H1 (cell line): ENCODE results near the gene KIAA1328. TPM values are rescaled to one million over a fixed set of nuclear protein-coding genes. Genes with fewer than 3 reads are reported as not detected.

Experiments
- CTCF ChIA-PET: fragments of 300-600 bp; sonication (Branson Sonifier 250); formaldehyde crosslinking; loops from one replicate; lab custom pipeline; 2021; ENCODE audit not compliant: partially characterized antibody; lab: Charles Lee
- POLR2A ChIA-PET: fragments of 300-600 bp; sonication (Branson Sonifier 250); formaldehyde crosslinking; loops from one replicate; lab custom pipeline; 2021; ENCODE audit warnings: inconsistent platforms; ENCODE audit not compliant: partially characterized antibody; lab: Charles Lee
- DNase-seq, 2 experiments: peaks; one replicate each; pipeline versions ENCODE4 v3.0.0 to v3.0.0-alpha.2; 2010 to 2022; ENCODE audit warnings: low spot score in 2 of 2, low read depth in 1 of 2, mixed read lengths in 1 of 2
- FAIRE-seq: peaks from 2 replicates; lab custom pipeline; 2011; peaks lifted over from hg19 to GRCh38; lab: Jason Lieb, UNC
- H2AFZ ChIP-seq: 2 replicates; pipeline ENCODE4 v1.8.1; 2012; ENCODE audit warnings: low read length, inconsistent platforms
- H2AK5ac ChIP-seq: 2 replicates; pipeline ENCODE4 v1.6.1; 2013; ENCODE audit warnings: low read depth, low read length
- H2BK120ac ChIP-seq: replicated peaks from 2 replicates; pipeline ENCODE3; 2013; ENCODE audit warnings: low read depth, low read length, inconsistent platforms
- H2BK12ac ChIP-seq: 2 replicates; pipeline ENCODE4 v1.6.1; 2013; ENCODE audit warnings: low read depth, low read length
- H2BK15ac ChIP-seq: 2 replicates; pipeline ENCODE4 v1.6.1; 2013; ENCODE audit warnings: low read length
- H2BK20ac ChIP-seq: 2 replicates; pipeline ENCODE4 v1.6.1; 2013; ENCODE audit warnings: low read length
- H2BK5ac ChIP-seq: 2 replicates; pipeline ENCODE4 v1.6.1; 2013; ENCODE audit warnings: low read depth, low read length
- H3K14ac ChIP-seq: 2 replicates; pipeline ENCODE4 v1.6.1; 2013; ENCODE audit warnings: inconsistent platforms; ENCODE audit not compliant: insufficient read length
- H3K18ac ChIP-seq: 2 replicates; pipeline ENCODE4 v1.6.1; 2013; ENCODE audit warnings: low read length; ENCODE audit errors: extremely low read depth
- H3K23ac ChIP-seq: 2 replicates; pipeline ENCODE4 v1.6.1; 2013; ENCODE audit warnings: inconsistent platforms; ENCODE audit not compliant: insufficient read length
- H3K23me2 ChIP-seq: 2 replicates; pipeline ENCODE4 v1.6.1; 2013; ENCODE audit warnings: low read depth, low read length
- H3K27ac ChIP-seq: 2 replicates; pipeline ENCODE4 v1.6.1; 2011; ENCODE audit warnings: low read depth, low read length, inconsistent platforms
- H3K27me3 ChIP-seq, 4 experiments: replicated peaks in 1 of 4; 1 replicate in 1 of 4; 2 replicates in 3 of 4; pipeline versions ENCODE4 v1.6.1 to v1.8.1; 2011 to 2013; ENCODE audit warnings: low read length in 3 of 4, mild to moderate bottlenecking in 3 of 4, inconsistent platforms in 2 of 4, mixed read lengths in 2 of 4, moderate library complexity in 1 of 4; ENCODE audit not compliant: control insufficient read depth in 3 of 4, insufficient read depth in 3 of 4; ENCODE audit errors: extremely low read depth in 1 of 4
- H3K36me3 ChIP-seq, 4 experiments: 2 replicates each; pipeline versions ENCODE4 v1.6.1 to v1.8.1; 2011 to 2013; ENCODE audit warnings: mild to moderate bottlenecking in 4 of 4, low read length in 3 of 4, moderate library complexity in 2 of 4, control low read depth in 1 of 4, inconsistent platforms in 1 of 4; ENCODE audit not compliant: insufficient read depth in 4 of 4, control insufficient read depth in 2 of 4
- H3K4ac ChIP-seq: replicated peaks from 2 replicates; pipeline ENCODE3; 2013; ENCODE audit warnings: low read length, low read depth, mixed read lengths, inconsistent platforms; ENCODE audit not compliant: insufficient read length
- H3K4me1 ChIP-seq, 4 experiments: replicated peaks in 1 of 4; 1 replicate in 1 of 4; 2 replicates in 3 of 4; pipeline versions ENCODE4 v1.6.1 to v1.8.1; 2011 to 2013; ENCODE audit warnings: low read length in 3 of 4, inconsistent platforms in 2 of 4, mixed read lengths in 1 of 4; ENCODE audit not compliant: insufficient read depth in 4 of 4, control insufficient read depth in 3 of 4
- H3K4me2 ChIP-seq, 2 experiments: 2 replicates each; pipeline versions ENCODE4 v1.6.1 to v1.8.1; 2011 to 2013; ENCODE audit warnings: low read depth in 2 of 2, low read length in 2 of 2, control low read depth in 1 of 2, inconsistent platforms in 1 of 2, mild to moderate bottlenecking in 1 of 2; ENCODE audit not compliant: insufficient read depth in 1 of 2
- H3K4me3 ChIP-seq, 4 experiments: fragments of 200-600, 300-600 bp in 1 of 4; sonication (generic), shearing (Covaris generic), sonication (Bioruptor Twin) in 1 of 4; 2 replicates each; pipeline versions ENCODE4 v1.5.1 to v1.8.1; 2011 to 2016; ENCODE audit warnings: low read length in 4 of 4, low read depth in 3 of 4, control low read depth in 2 of 4, inconsistent platforms in 2 of 4, mild to moderate bottlenecking in 2 of 4, mixed read lengths in 1 of 4, moderate library complexity in 1 of 4; ENCODE audit not compliant: insufficient read depth in 2 of 4; ENCODE audit errors: extremely low read depth in 1 of 4
- H3K56ac ChIP-seq: replicated peaks from 2 replicates; pipeline ENCODE3; 2013; ENCODE audit warnings: low read depth, mild to moderate bottlenecking, mixed read lengths, low read length, inconsistent platforms; ENCODE audit not compliant: insufficient read length
- H3K79me1 ChIP-seq: 2 replicates; pipeline ENCODE4 v1.6.1; 2013; ENCODE audit warnings: low read depth, low read length, control low read depth
- H3K79me2 ChIP-seq, 2 experiments: 2 replicates each; pipeline versions ENCODE4 v1.6.1 to v1.8.1; 2012 to 2013; ENCODE audit warnings: low read length in 2 of 2, mild to moderate bottlenecking in 2 of 2, inconsistent platforms in 1 of 2; ENCODE audit not compliant: insufficient read depth in 2 of 2, control insufficient read depth in 1 of 2
- H3K9ac ChIP-seq, 4 experiments: replicated peaks in 1 of 4; 1 replicate in 1 of 4; 2 replicates in 3 of 4; pipeline versions ENCODE4 v1.6.1 to v1.8.1; 2011 to 2013; ENCODE audit warnings: low read depth in 3 of 4, low read length in 3 of 4, control low read depth in 2 of 4, mild to moderate bottlenecking in 2 of 4, moderate library complexity in 2 of 4, inconsistent platforms in 1 of 4; ENCODE audit errors: extremely low read depth in 1 of 4
- H3K9me3 ChIP-seq, 2 experiments: 2 replicates each; pipeline versions ENCODE4 v1.6.1 to v1.8.1; 2012 to 2013; ENCODE audit warnings: mild to moderate bottlenecking in 2 of 2, moderate library complexity in 2 of 2, control low read depth in 1 of 2, inconsistent platforms in 1 of 2, low read depth in 1 of 2, low read length in 1 of 2, mixed read lengths in 1 of 2; ENCODE audit not compliant: insufficient read depth in 2 of 2
- H4K20me1 ChIP-seq, 2 experiments: replicated peaks in 1 of 2; 2 replicates each; pipeline versions ENCODE3 to v1.8.1; 2011 to 2013; ENCODE audit warnings: inconsistent platforms in 2 of 2, low read length in 2 of 2, mild to moderate bottlenecking in 1 of 2; ENCODE audit not compliant: insufficient read depth in 2 of 2, control insufficient read depth in 1 of 2
- H4K5ac ChIP-seq: 2 replicates; pipeline ENCODE4 v1.6.1; 2013; ENCODE audit warnings: low read length, low read depth, mixed read lengths, inconsistent platforms; ENCODE audit not compliant: insufficient read length
- H4K8ac ChIP-seq: 2 replicates; pipeline ENCODE4 v1.8.0; 2013; ENCODE audit warnings: mild to moderate bottlenecking, moderate library complexity, low read length, inconsistent platforms; ENCODE audit not compliant: insufficient read depth; ENCODE audit errors: extremely low read depth
- H4K91ac ChIP-seq: replicated peaks from 2 replicates; pipeline ENCODE3; 2013; ENCODE audit warnings: low read length, mixed read lengths, inconsistent platforms; ENCODE audit not compliant: insufficient read length
- FOSL1 ChIP-seq: IDR thresholded peaks from 2 replicates; pipeline ENCODE4 v1.6.1; 2011; ENCODE audit warnings: mild to moderate bottlenecking, low read depth, low read length, moderate library complexity; ENCODE audit not compliant: insufficient read depth
- HDAC2 ChIP-seq, 2 experiments: fragments of 300-600 bp in 1 of 2; sonication (generic) in 1 of 2; IDR thresholded peaks; 2 replicates each; pipeline ENCODE4 v1.6.1; 2011 to 2012; ENCODE audit warnings: low read depth in 2 of 2, low read length in 2 of 2, mild to moderate bottlenecking in 2 of 2, moderate library complexity in 2 of 2, borderline replicate concordance in 1 of 2, inconsistent platforms in 1 of 2
- WGBS, 2 experiments: shearing (Covaris generic) in 1 of 2; methylation state at CpG; one replicate each; pipeline versions ENCODE4 v1.1.6 to v1.1.7; 2013 to 2015; ENCODE audit warnings: low lambda C conversion rate in 2 of 2, mixed read lengths in 2 of 2, inconsistent platforms in 1 of 2, low coverage in 1 of 2, missing lambda C conversion rate in 1 of 2; ENCODE audit not compliant: insufficient replicate concordance in 2 of 2, insufficient coverage in 1 of 2, insufficient read length in 1 of 2; ENCODE audit errors: extremely low coverage in 1 of 2, missing lambda C conversion rate in 1 of 2; 5-methylcytosine and 5-hydroxymethylcytosine counted together
- polyA plus RNA-seq, 7 experiments: library from polyadenylated mRNA; depleted of rRNA in 3 of 7; stranded (reverse) in 5 of 7; unstranded in 2 of 7; fragments of >200 nt in 5 of 7; fragments of 200-250 nt in 2 of 7; gene quantifications; 1 replicate in 5 of 7; 2 replicates in 1 of 7; 4 replicates in 1 of 7; pipeline versions ENCODE4 v1.2.1 to v1.2.3, GENCODE V29; 2011 to 2013; ENCODE audit warnings: missing spikeins in 2 of 7, mixed read lengths in 2 of 7
- total RNA-seq: library from RNA; stranded (reverse); fragmentation: NEBNext Ultra II Directional; extraction: Animal tissue kit (Norgen Biotek cat#: 25700); gene quantifications from 2 replicates; pipeline ENCODE4 v1.2.1, GENCODE V29; 2021

Gene KIAA1328
- total and polyA plus RNA-seq, 2 of the 8 experiments (the other 6 are each of a cell fraction or from before 2014, with no cell fraction given), result 2.6 to 5.7 TPM

DNA sequence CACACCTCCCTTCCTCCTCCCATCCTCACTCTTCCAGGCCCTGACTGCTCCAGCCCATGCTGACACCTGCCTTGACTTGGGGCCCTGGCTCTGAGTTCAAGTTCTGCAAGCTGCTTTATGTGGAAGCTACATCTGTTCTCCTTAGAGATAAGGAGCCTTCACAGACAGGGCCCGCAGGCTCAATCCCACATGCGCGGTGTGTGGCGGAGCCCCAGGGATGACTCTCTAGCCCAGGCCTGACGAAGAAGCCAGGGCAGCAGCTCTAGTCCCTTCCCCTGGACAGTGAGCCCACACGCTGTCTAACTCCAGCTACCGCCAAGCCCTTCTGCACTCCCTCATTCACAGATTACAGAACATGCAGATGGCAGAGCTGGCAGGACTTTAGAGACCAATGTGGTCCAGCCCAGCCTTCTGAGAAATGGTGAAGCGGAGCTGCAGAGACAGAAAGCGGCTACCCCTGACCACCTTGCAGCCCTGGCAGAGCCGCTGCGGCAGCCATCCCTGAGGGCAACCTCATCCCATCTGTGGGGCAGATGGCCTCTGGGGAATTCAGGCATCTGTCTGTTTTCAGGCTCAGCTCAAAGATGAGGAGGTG lies 432.4 kb downstream of the KIAA1328 start:
- Histone ChIP-seq H2BK12ac (no peak overlapping the region), H3K79me2 (no peaks in the 10 kb centered on the region), H3K14ac (no peak overlapping the region), H3K27ac (no peak overlapping the region), H2AK5ac (no peak overlapping the region), H4K8ac (no peak overlapping the region), H3K9ac (no peak overlapping the region), H3K79me1 (no peaks in the 10 kb centered on the region), H4K5ac (no peak overlapping the region), H2AFZ (no peak overlapping the region), H3K4me1 (peaks cover 0 to 4% (median 1%) of the 10 kb centered on the region in 4 experiments; a peak in 2 of 7 replicates), H2BK20ac (no peak overlapping the region), H3K23me2 (peaks cover 3% of the 10 kb centered on the region; the same call in 1 of the 2 replicates), H2BK15ac (no peak overlapping the region), H3K4me3 (no peak overlapping the region), H3K4me2 (no peak overlapping the region), H3K27me3 (peaks cover 0 to 2% (median 0%) of the 10 kb centered on the region in 4 experiments; a peak in 2 of 7 replicates), H3K23ac (no peak overlapping the region), H2BK120ac (no peak overlapping the region), H3K4ac (no peak overlapping the region), H4K91ac (no peak overlapping the region), H3K36me3 (no peaks in the 10 kb centered on the region), H4K20me1 (peaks cover 4% of the 10 kb centered on the region in 2 experiments), H3K56ac (no peak overlapping the region), H3K9me3 (no peaks in the 10 kb centered on the region), H3K18ac (no peak overlapping the region), H2BK5ac (no peak overlapping the region)
- POLR2A ChIA-PET, result no interaction called here
- TF ChIP-seq FOSL1 (no peak), HDAC2 (IDR thresholded peaks at IDR 0.05; ENCODE audit: borderline replicate concordance in 1 of 2, low read depth in 2 of 2, low read length in 2 of 2) (no peak)
- no peak for DNase-seq
- CTCF ChIA-PET, result interaction anchor here (1.5 to 3.0 kb wide), 5 partner anchors 10 to 319 kb away, joined by 3 to 12 read pairs (median 4); no protein-coding TSS in a partner anchor
- 95% methylated on average over 11 of the region's 11 CpGs; no CpG with 5 or more reads in 1 of the 2 experiments for WGBS, 2 experiments
- no peak for FAIRE-seq
